Kidney (tissue), 14 donors: ENCODE data around the gene CUL3. TPM values are rescaled to one million over a fixed set of nuclear protein-coding genes. Genes with fewer than 3 reads are reported as not detected.

Experiments
- DNase-seq, 5 donors: peaks; one replicate each; pipeline ENCODE4 v3.0.0-alpha.2; 2013 to 2020
- FAIRE-seq: peaks from 2 replicates; lab custom pipeline; 2012; peaks lifted over from hg19 to GRCh38; lab: Jason Lieb, UNC
- H3K27ac ChIP-seq, 2 donors: one replicate each; pipeline ENCODE4 v1.7.0; 2013; ENCODE audit warnings: low read depth in 2 of 2, low read length in 2 of 2, inconsistent platforms in 1 of 2
- H3K27me3 ChIP-seq: one replicate; pipeline ENCODE4 v1.7.1; 2013; ENCODE audit warnings: low read length, inconsistent platforms; ENCODE audit not compliant: control insufficient read depth, insufficient read depth
- H3K36me3 ChIP-seq, 3 donors: one replicate each; pipeline versions ENCODE4 v1.7.0 to v1.7.1; 2013; ENCODE audit warnings: low read length in 3 of 3, control low read depth in 1 of 3, inconsistent platforms in 1 of 3; ENCODE audit not compliant: insufficient read depth in 3 of 3, control insufficient read depth in 2 of 3
- H3K4me1 ChIP-seq, 3 donors: one replicate each; pipeline versions ENCODE4 v1.7.0 to v1.7.1; 2013; ENCODE audit warnings: low read length in 3 of 3, inconsistent platforms in 1 of 3, low read depth in 1 of 3; ENCODE audit not compliant: control insufficient read depth in 2 of 3, insufficient read depth in 2 of 3
- H3K4me3 ChIP-seq, 3 donors: one replicate each; pipeline versions ENCODE4 v1.7.0 to v1.8.1; 2013; ENCODE audit warnings: low read length in 3 of 3, control low read depth in 1 of 3, inconsistent platforms in 1 of 3
- H3K9ac ChIP-seq, 3 donors: one replicate each; pipeline versions ENCODE4 v1.7.0 to v1.7.1; 2013; ENCODE audit warnings: low read length in 3 of 3, control low read depth in 1 of 3, inconsistent platforms in 1 of 3
- H3K9me3 ChIP-seq, 3 donors: one replicate each; pipeline versions ENCODE4 v1.7.0 to v1.7.1; 2013; ENCODE audit warnings: low read length in 3 of 3, control low read depth in 1 of 3, inconsistent platforms in 1 of 3; ENCODE audit not compliant: control insufficient read depth in 2 of 3, insufficient read depth in 1 of 3
- intact Hi-C: fragments of 100-400 bp; cut with DNase I; formaldehyde crosslinking; loops from one replicate; pipeline ENCODE4 v1.11.1; 2022
- polyA plus RNA-seq: library from polyadenylated mRNA; stranded (reverse); fragments of 350-450 nt; fragmentation: Illumina TruSeq; extraction: RNeasy Lipid Tissue Mini Kit (QIAGEN cat#74804); gene quantifications from one replicate; pipeline ENCODE4 v1.2.3, GENCODE V29; 2014; ENCODE audit warnings: low read depth, low replicate concordance; ENCODE audit not compliant: insufficient read depth
- total RNA-seq: library from RNA; stranded (reverse); fragmentation: NEBNext Ultra II Directional; extraction: Animal tissue kit (Norgen Biotek cat#: 25700); gene quantifications from one replicate; pipeline ENCODE4 v1.2.1, GENCODE V29; 2021
- TF ChIP-seq, protein P1 (sequence below): IDR thresholded peaks from 3 replicates; pipeline ENCODE4 v1.5.1; 2012; ENCODE audit warnings: mild to moderate bottlenecking, moderate library complexity, borderline replicate concordance; ENCODE audit not compliant: insufficient read depth; ENCODE audit errors: extremely low read depth
- donor health status: control.
- donor health status: control.
- donor health status: control.
- donor health status: control.
- donor health status: control.
- donor health status: DM: yes; HTN: yes; CAD: no.
- donor health status: Normal renal cell carcinoma (clear cell type).

The CUL3 gene
- total and polyA plus RNA-seq, 2 donors from 2014 or later, result 78.5 to 81.2 TPM

GRCh38 chr2:224436634-224437033, 148.5 kb downstream of the CUL3 start:
- FAIRE-seq, result no peak
- no peak for DNase-seq
- no peak overlapping the region for H3K4me3 ChIP-seq

DNA sequence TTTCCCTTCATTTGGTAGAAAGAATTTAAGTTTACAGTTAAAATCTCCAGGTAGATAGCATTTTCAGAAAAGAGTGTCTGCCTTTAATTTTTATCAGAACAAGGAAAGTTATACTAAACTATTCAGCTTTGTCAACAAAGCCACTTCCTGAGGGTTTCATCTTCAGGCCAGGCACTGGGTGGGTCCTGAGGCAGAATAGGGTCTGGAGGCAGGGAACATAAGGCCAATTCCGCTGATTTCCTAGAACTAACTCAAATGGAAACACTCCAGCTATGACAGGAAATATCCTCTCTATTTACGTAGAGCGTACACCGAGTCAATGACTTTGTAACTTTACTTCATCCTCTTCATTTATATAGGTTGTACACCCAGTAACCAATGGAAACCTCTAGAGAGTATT, 150.5 kb downstream of the CUL3 start:
- Histone ChIP-seq H3K36me3 (no peaks in the 10 kb centered on the region), H3K27ac (no peak overlapping the region), H3K9ac (no peak overlapping the region), H3K9me3 (peaks cover 0 to 3% (median 0%) of the 10 kb centered on the region in 3 donors), H3K27me3 (no peaks in the 10 kb centered on the region), H3K4me1 (no peaks in the 10 kb centered on the region), H3K4me3 (no peak overlapping the region)
- no peak for DNase-seq
- TF ChIP-seq, protein P1, sequence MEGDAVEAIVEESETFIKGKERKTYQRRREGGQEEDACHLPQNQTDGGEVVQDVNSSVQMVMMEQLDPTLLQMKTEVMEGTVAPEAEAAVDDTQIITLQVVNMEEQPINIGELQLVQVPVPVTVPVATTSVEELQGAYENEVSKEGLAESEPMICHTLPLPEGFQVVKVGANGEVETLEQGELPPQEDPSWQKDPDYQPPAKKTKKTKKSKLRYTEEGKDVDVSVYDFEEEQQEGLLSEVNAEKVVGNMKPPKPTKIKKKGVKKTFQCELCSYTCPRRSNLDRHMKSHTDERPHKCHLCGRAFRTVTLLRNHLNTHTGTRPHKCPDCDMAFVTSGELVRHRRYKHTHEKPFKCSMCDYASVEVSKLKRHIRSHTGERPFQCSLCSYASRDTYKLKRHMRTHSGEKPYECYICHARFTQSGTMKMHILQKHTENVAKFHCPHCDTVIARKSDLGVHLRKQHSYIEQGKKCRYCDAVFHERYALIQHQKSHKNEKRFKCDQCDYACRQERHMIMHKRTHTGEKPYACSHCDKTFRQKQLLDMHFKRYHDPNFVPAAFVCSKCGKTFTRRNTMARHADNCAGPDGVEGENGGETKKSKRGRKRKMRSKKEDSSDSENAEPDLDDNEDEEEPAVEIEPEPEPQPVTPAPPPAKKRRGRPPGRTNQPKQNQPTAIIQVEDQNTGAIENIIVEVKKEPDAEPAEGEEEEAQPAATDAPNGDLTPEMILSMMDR, result no peak
- intact Hi-C loops, result no loop called here
- no peak for FAIRE-seq

More at GRCh38 chr2:224436634-224437033, 148.5 kb downstream of the CUL3 start:
- no peaks in the 10 kb centered on the region for H3K4me1 ChIP-seq
- H3K27me3 ChIP-seq, result no peaks in the 10 kb centered on the region
- TF ChIP-seq, protein P1, result no peak
- no peak overlapping the region for H3K27ac ChIP-seq
- no peaks in the 10 kb centered on the region for H3K36me3 ChIP-seq
- intact Hi-C loops, result no loop called here
- no peak overlapping the region for H3K9ac ChIP-seq
- H3K9me3 ChIP-seq, result peaks cover 0 to 3% (median 0%) of the 10 kb centered on the region in 3 donors

DNA sequence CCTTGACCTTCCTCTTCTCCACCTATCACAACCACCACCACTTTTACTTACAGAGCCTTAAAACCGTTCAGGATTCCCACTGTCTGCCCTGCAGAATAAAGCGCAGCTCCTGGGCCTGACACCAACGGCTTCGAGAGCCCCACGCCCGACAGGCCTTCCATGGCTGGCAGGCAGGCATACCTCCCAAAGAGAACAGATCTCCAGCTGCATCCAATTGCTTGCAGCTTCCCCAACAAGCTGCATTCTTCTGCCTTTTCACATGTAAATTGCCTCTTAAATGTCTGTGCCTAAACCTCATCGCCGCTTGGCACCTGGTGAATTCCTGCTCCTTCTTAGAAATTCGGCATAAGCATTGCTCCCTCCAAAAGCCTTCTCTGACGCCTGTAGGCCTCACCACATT, 151.7 kb downstream of the CUL3 start:
- TF ChIP-seq, protein P1, result no peak
- Histone ChIP-seq H3K9ac (no peak overlapping the region), H3K27me3 (no peaks in the 10 kb centered on the region), H3K4me3 (no peak overlapping the region), H3K27ac (no peak overlapping the region), H3K36me3 (no peaks in the 10 kb centered on the region), H3K4me1 (no peaks in the 10 kb centered on the region), H3K9me3 (peaks cover 0 to 3% (median 0%) of the 10 kb centered on the region in 3 donors)
- DNase-seq, result no peak
- no peak for FAIRE-seq
- intact Hi-C loops, result no loop called here

- Histone ChIP-seq H3K27ac (no peak overlapping the region), H3K9ac (no peak overlapping the region), H3K4me3 (no peak overlapping the region), H3K36me3 (no peaks in the 10 kb centered on the region), H3K4me1 (no peaks in the 10 kb centered on the region), H3K9me3 (no peaks in the 10 kb centered on the region), H3K27me3 (no peaks in the 10 kb centered on the region)
- TF ChIP-seq, protein P1, result no peak
- DNase-seq (no peak), FAIRE-seq (no peak)
- intact Hi-C loops, result no loop called here
These were observed 153.1 kb downstream of the CUL3 start for GRCh38 chr2:224432003-224432579.
